GM12865 (cell line): ENCODE measurements around the gene CEMIP.

Source experiments
- DNase-seq: peaks from one replicate; pipeline ENCODE4 v3.0.0; 2010; ENCODE audit warnings: low read depth
- H3K4me3 ChIP-seq: 2 replicates; pipeline ENCODE4 v1.5.1; 2011; ENCODE audit warnings: mild to moderate bottlenecking, low read depth, low read length, control low read depth
- CTCF ChIP-seq: IDR thresholded peaks from 2 replicates; pipeline ENCODE4 v1.5.1; 2011; ENCODE audit warnings: low read length, control low read depth, low read depth, inconsistent platforms; ENCODE audit not compliant: insufficient read depth; ENCODE audit errors: missing control alignments

The CEMIP gene

GRCh38 chr15:80878242-80878866, 99.2 kb downstream of the CEMIP start:
- DNase-seq = no peak
- TF ChIP-seq CTCF = no peak
- H3K4me3 ChIP-seq = no peak overlapping the region

GRCh38 chr15:80878867-80879250, 99.7 kb downstream of the CEMIP start:
- no peak overlapping the region for H3K4me3 ChIP-seq
- DNase-seq = no peak
- TF ChIP-seq CTCF = no peak

DNA sequence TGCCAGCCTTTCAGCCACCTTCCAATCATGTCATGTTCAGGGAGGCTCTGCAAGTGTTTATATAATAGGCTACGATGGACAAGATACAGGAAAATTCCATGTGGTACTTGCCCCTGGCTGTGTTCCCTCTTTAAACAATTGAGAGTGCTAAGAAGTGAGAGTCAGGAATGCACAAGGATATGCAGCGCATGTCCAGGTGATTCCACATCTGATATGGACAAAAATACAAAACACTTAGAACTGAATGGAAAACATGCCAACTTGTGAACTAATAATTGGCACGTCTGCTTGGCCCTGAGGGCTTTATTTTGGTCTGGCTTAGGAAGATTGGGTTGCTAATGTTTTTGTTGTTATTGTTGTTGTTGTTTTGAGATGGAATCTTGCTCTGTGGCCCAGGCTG, 100.9 kb downstream of the CEMIP start:
- TF ChIP-seq CTCF = no peak
- no peak for DNase-seq
- H3K4me3 ChIP-seq = no peak overlapping the region

DNA sequence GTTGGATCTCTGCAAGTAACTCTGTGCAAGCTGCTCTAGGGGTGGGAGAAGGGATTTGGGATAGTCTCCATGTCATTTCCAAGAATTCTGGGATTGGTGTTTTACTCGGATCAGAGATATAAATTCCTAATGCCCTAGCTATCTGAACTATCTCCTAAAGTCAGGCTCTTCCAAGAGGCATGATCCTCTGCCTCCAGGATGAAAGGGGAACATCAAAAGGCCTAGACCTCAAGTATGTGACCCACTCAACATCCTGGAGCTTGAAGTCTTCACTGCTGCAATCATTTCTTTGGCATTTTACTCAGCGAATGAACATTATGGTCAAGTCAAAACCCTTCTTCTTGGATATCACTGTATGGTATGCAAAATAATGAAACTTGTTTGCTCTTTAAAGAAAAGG, 104.5 kb downstream of the CEMIP start:
- H3K4me3 ChIP-seq = no peak overlapping the region
- no peak for TF ChIP-seq CTCF
- no peak for DNase-seq

DNA sequence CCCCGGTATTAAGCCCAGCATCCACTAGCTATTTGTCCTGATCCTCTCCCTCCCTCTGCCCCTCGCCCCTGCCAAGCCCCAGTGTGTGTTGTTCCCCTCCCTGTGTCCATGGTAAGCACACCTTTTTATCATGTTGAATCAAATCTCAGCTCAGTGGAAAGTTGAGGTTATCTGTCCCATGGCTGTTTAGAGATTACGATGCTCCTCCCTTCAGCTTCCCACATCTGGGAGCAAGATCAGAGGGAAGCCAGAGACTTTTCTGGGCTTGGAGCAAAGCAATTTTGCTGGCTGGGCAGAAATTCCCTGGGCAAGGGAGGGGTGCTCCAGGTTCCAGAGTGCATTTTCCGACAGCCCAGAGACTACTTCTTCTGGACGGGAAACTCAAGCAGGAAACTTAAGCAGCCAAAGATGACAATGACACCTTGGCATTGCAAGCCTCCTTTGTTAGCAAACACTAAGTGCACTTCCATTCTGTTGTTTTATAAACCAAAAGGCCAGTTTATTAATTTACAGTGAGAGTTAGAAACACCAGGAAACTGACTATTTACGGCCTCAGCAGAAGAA, 105.9 kb downstream of the CEMIP start:
- H3K4me3 ChIP-seq = no peak overlapping the region
- no peak for DNase-seq
- TF ChIP-seq CTCF = no peak

DNA sequence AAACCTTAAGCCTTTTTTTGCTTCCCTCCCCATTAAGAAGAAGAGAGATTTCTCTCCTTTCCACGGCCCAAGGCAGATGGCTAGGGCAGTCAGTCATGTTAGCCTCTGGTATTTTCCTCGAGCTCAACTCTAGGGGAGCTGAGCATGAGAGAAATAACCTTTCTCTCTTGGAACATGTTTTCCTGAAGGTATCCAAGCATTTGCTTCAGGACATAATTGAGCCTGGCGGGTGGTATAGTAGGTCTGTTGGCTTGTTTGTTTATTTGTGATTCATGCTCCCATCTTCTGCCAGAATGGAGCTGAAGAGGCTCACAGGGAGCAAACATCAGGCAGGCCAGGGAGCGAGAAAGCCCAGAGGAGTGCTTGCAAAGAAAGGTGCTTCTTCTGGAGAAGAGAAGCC, 108.0 kb downstream of the CEMIP start:
- DNase-seq = no peak
- no peak overlapping the region for H3K4me3 ChIP-seq
- no peak for TF ChIP-seq CTCF

- no peak for DNase-seq
- no peak overlapping the region for H3K4me3 ChIP-seq
- TF ChIP-seq CTCF = no peak
These were observed 109.7 kb downstream of the CEMIP start for GRCh38 chr15:80888846-80889245.
